ENCODE results near the gene MED16.

DNA sequence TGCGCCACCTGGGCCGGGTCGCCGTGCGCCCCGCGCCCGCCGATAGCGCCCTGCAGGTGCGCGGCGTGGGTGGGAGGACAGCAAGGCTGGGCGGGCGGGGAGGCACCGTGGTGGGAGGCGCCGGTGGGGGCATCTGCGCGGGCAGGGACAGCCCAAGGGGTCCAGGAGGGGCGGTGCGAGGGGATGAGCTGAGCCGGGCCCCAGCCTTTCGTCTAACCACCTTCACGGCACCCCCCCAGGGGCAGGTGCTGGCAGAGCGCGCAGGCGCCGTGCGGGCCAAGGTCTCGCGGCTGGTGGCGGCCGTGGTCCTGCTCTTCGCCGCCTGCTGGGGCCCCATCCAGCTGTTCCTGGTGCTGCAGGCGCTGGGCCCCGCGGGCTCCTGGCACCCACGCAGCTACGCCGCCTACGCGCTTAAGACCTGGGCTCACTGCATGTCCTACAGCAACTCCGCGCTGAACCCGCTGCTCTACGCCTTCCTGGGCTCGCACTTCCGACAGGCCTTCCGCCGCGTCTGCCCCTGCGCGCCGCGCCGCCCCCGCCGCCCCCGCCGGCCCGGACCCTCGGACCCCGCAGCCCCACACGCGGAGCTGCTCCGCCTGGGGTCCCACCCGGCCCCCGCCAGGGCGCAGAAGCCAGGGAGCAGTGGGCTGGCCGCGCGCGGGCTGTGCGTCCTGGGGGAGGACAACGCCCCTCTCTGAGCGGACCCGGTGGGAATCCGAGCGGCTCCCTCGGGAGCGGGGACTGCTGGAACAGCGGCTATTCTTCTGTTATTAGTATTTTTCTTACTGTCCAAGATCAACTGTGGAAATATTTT lies 27.3 kb upstream of the MED16 start:
- no peak for TF ChIP-seq POLR2A (IDR thresholded peaks at IDR 0.05)
- TF ChIP-seq, protein P1, sequence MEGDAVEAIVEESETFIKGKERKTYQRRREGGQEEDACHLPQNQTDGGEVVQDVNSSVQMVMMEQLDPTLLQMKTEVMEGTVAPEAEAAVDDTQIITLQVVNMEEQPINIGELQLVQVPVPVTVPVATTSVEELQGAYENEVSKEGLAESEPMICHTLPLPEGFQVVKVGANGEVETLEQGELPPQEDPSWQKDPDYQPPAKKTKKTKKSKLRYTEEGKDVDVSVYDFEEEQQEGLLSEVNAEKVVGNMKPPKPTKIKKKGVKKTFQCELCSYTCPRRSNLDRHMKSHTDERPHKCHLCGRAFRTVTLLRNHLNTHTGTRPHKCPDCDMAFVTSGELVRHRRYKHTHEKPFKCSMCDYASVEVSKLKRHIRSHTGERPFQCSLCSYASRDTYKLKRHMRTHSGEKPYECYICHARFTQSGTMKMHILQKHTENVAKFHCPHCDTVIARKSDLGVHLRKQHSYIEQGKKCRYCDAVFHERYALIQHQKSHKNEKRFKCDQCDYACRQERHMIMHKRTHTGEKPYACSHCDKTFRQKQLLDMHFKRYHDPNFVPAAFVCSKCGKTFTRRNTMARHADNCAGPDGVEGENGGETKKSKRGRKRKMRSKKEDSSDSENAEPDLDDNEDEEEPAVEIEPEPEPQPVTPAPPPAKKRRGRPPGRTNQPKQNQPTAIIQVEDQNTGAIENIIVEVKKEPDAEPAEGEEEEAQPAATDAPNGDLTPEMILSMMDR (IDR thresholded peaks at IDR 0.05 in 8 of 11, conservative IDR thresholded peaks at IDR 0.05 in 3 of 11), result peak in 2 of 11 experiments; percentile 15 to 28
